ENCODE results near the gene FAM135A.
A peak's percentile ranks its signal among the peaks of the same experiment; 100 is the strongest.

The FAM135A gene

DNA sequence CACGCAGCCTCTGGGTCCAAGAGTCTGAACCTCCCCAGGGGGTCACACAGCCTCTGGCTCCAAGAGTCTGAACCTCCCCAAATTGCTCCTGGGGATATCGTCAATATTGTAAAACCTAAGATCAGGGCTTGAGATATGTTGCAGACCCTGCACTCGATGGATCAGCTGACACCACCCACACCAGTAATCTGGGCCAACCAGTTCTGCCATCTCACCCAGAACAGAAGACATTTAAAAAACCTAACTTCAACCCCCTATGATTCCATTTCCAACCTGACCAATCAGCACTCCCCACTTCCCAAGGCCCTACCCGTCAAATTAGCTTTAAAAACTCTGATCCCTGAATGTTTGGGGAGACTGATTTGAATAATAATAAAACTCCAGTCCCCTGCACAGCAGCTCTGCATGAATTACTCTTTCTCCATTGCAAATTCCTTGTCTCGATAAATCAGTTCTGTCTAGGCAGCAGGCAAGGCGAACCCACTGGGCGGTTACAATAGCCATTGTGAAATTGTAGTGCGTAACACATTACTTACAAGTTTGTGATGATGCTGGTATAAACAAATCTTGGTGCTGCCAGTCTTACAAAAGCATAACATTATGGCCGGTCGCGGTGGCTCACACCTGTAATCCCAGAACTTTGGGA, 32.4 kb upstream of the FAM135A start:
- H3K4me3 ChIP-seq (ENCODE audit: low read depth, low read length), result no peak overlapping the region
- no peaks in the 10 kb centered on the region for H3K36me3 ChIP-seq (ENCODE audit: control insufficient read depth in 2 of 2, insufficient read depth in 1 of 2, low read length in 2 of 2)
- no peak overlapping the region for H3K27ac ChIP-seq (ENCODE audit: extremely low read depth, low read depth, low read length)
- ChIA-PET CTCF (interaction anchor here (1.1 to 2.7 kb wide), 3 partner anchors 9 to 15 kb away, joined by 3 to 20 read pairs (median 4); no protein-coding TSS in a partner anchor), POLR2A (interaction anchor here (0.6 kb wide), 1 partner anchor 475 kb away, joined by 3 read pairs; no protein-coding TSS in a partner anchor)
- H3K9me3 ChIP-seq (ENCODE audit: control insufficient read depth, insufficient read depth, low read depth, low read length), result no peaks in the 10 kb centered on the region
- TF ChIP-seq WT1 (tag by site-specific recombination; IDR thresholded peaks at IDR 0.05), result no peak
- no peak for TF ChIP-seq REPIN1 (tag by site-specific recombination; IDR thresholded peaks at IDR 0.05; ENCODE audit: low read depth)
- TF ChIP-seq ZXDB (tag by site-specific recombination; IDR thresholded peaks at IDR 0.05), result no peak
- no peak for TF ChIP-seq ZNF558 (tag by site-specific recombination; IDR thresholded peaks at IDR 0.05)
- no peak for TF ChIP-seq ZNF423 (tag by site-specific recombination; IDR thresholded peaks at IDR 0.05)
- no peak for TF ChIP-seq TRIM28 (IDR thresholded peaks at IDR 0.05; ENCODE audit: borderline replicate concordance, low read length)
- TF ChIP-seq ZNF792 (tag by site-specific recombination; IDR thresholded peaks at IDR 0.05), result no peak
- H3K4me1 ChIP-seq (ENCODE audit: control insufficient read depth, insufficient read depth, low read length), result no peaks in the 10 kb centered on the region

DNA sequence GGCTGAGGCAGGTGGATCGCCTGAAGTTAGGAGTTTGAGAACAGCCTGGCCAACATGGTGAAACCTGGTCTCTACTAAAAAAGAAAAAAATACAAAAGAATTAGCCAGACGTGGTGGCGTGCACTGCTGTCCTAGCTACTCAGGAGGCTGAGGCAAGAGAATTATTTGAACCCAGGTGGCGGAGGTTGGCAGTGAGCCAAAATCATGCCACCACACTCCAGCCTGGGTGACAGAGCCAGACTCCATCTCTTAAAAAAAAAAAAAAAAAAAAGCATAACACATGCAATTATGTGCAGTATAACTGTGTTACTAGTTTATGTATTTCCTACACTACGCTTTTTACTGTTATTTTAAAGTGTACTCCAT, 31.9 kb upstream of the FAM135A start:
- H3K27ac ChIP-seq (ENCODE audit: extremely low read depth, low read depth, low read length), result no peak overlapping the region
- no peaks in the 10 kb centered on the region for H3K36me3 ChIP-seq (ENCODE audit: control insufficient read depth in 2 of 2, insufficient read depth in 1 of 2, low read length in 2 of 2)
- H3K4me1 ChIP-seq (ENCODE audit: control insufficient read depth, insufficient read depth, low read length), result no peaks in the 10 kb centered on the region
- CTCF ChIA-PET, result interaction anchor here (1.2 to 4.9 kb wide), 3 partner anchors 9 to 12 kb away, joined by 4 to 28 read pairs (median 20); no protein-coding TSS in a partner anchor
- no peak overlapping the region for H3K4me3 ChIP-seq (ENCODE audit: low read depth, low read length)
- H3K9me3 ChIP-seq (ENCODE audit: control insufficient read depth, insufficient read depth, low read depth, low read length), result no peaks in the 10 kb centered on the region
- TF ChIP-seq ZFP3 (tag by site-specific recombination; IDR thresholded peaks at IDR 0.05; ENCODE audit: low read depth) (no peak), ZNF654 (tag by site-specific recombination; IDR thresholded peaks at IDR 0.05; ENCODE audit: low read depth) (no peak), ZNF521 (tag by site-specific recombination; IDR thresholded peaks at IDR 0.05) (no peak), ZNF214 (tag by site-specific recombination; IDR thresholded peaks at IDR 0.05; ENCODE audit: borderline replicate concordance) (no peak)
- TF ChIP-seq, protein P1, sequence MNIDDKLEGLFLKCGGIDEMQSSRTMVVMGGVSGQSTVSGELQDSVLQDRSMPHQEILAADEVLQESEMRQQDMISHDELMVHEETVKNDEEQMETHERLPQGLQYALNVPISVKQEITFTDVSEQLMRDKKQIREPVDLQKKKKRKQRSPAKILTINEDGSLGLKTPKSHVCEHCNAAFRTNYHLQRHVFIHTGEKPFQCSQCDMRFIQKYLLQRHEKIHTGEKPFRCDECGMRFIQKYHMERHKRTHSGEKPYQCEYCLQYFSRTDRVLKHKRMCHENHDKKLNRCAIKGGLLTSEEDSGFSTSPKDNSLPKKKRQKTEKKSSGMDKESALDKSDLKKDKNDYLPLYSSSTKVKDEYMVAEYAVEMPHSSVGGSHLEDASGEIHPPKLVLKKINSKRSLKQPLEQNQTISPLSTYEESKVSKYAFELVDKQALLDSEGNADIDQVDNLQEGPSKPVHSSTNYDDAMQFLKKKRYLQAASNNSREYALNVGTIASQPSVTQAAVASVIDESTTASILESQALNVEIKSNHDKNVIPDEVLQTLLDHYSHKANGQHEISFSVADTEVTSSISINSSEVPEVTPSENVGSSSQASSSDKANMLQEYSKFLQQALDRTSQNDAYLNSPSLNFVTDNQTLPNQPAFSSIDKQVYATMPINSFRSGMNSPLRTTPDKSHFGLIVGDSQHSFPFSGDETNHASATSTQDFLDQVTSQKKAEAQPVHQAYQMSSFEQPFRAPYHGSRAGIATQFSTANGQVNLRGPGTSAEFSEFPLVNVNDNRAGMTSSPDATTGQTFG (tag by site-specific recombination; IDR thresholded peaks at IDR 0.05; ENCODE audit: borderline replicate concordance), result no peak
- POLR2A ChIA-PET, result interaction anchor here (0.6 kb wide), 1 partner anchor 474 kb away, joined by 3 read pairs; no protein-coding TSS in a partner anchor

DNA sequence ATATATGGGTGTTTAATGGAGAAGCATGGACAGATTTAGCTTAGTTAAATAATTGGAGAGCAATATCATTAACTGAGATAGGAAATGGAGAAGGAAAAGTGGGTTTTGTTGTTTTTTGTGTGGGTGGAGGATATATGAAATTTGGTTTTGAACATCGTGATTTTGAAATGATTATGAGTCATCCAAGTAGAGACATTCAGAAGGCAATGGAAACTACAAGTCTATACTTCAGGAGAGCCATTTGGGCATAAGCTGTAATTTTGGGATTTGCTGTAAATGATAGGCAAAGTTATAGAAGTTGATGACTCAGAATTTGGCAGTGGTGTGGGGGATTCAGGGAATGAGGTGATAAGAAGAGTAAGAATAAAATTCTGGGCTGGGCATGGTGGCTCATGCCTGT, 27.4 kb upstream of the FAM135A start:
- H3K4me1 ChIP-seq (ENCODE audit: control insufficient read depth, insufficient read depth, low read length), result no peaks in the 10 kb centered on the region; the same call in 1 of the 2 replicates
- H3K4me3 ChIP-seq (ENCODE audit: low read depth, low read length), result no peak overlapping the region
- no peak overlapping the region for H3K27ac ChIP-seq (ENCODE audit: extremely low read depth, low read depth, low read length)
- no peaks in the 10 kb centered on the region for H3K9me3 ChIP-seq (ENCODE audit: control insufficient read depth, insufficient read depth, low read depth, low read length)
- TF ChIP-seq ZNF654 (tag by site-specific recombination; IDR thresholded peaks at IDR 0.05; ENCODE audit: low read depth) (no peak), SP7 (tag by site-specific recombination; IDR thresholded peaks at IDR 0.05) (peak; percentile 99), ZNF23 (tag by site-specific recombination; IDR thresholded peaks at IDR 0.05; ENCODE audit: borderline replicate concordance) (no peak)
- ChIA-PET POLR2A (no interaction called here), CTCF (interaction anchor here (4.9 kb wide), 1 partner anchor 15 kb away, joined by 28 read pairs; no protein-coding TSS in a partner anchor)
- no peaks in the 10 kb centered on the region for H3K36me3 ChIP-seq (ENCODE audit: control insufficient read depth in 2 of 2, insufficient read depth in 1 of 2, low read length in 2 of 2)

DNA sequence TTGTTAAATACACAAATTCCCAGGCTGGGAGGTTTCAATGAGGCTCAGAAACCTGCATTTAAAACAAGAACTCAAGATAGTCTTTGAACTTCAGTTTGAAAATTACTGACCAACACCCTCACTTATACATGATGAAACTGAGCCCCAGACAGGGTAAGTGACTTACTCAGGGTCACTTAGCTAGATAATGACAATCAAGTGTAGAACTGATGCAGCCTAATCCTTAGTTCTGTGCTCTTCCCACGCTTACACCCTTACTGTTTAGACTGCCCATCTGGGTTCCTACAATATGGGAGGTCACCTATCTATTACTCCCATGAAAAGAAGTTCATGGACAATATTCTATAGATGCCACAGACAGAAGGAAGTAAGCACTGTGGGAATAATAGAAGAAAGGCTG, 24.5 kb upstream of the FAM135A start:
- no peaks in the 10 kb centered on the region; the same call in 1 of the 2 replicates for H3K4me1 ChIP-seq (ENCODE audit: control insufficient read depth, insufficient read depth, low read length)
- POLR2A ChIA-PET, result interaction anchor here (2.8 kb wide), 1 partner anchor 24 kb away, joined by 10 read pairs; the partner anchor contains the start of gene FAM135A
- TF ChIP-seq ZNF114 (tag by site-specific recombination; IDR thresholded peaks at IDR 0.05), result no peak
- TF ChIP-seq FEZF1 (tag by site-specific recombination; IDR thresholded peaks at IDR 0.05), result no peak
- no peak for TF ChIP-seq SCRT2 (tag by site-specific recombination; IDR thresholded peaks at IDR 0.05)
- TF ChIP-seq SP7 (tag by site-specific recombination; IDR thresholded peaks at IDR 0.05), result no peak
- TF ChIP-seq, protein P2, sequence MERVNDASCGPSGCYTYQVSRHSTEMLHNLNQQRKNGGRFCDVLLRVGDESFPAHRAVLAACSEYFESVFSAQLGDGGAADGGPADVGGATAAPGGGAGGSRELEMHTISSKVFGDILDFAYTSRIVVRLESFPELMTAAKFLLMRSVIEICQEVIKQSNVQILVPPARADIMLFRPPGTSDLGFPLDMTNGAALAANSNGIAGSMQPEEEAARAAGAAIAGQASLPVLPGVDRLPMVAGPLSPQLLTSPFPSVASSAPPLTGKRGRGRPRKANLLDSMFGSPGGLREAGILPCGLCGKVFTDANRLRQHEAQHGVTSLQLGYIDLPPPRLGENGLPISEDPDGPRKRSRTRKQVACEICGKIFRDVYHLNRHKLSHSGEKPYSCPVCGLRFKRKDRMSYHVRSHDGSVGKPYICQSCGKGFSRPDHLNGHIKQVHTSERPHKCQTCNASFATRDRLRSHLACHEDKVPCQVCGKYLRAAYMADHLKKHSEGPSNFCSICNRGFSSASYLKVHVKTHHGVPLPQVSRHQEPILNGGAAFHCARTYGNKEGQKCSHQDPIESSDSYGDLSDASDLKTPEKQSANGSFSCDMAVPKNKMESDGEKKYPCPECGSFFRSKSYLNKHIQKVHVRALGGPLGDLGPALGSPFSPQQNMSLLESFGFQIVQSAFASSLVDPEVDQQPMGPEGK (tag by site-specific recombination; IDR thresholded peaks at IDR 0.05), result no peak
- no peak for TF ChIP-seq ZFP37 (tag by site-specific recombination; IDR thresholded peaks at IDR 0.05)
- TF ChIP-seq TRIM28 (IDR thresholded peaks at IDR 0.05; ENCODE audit: borderline replicate concordance, low read length), result no peak
- TF ChIP-seq ZNF561 (tag by site-specific recombination; IDR thresholded peaks at IDR 0.05; ENCODE audit: borderline replicate concordance), result no peak

More for the DNA sequence above, 24.5 kb upstream of the FAM135A start:
- Histone ChIP-seq H3K27ac (ENCODE audit: extremely low read depth, low read depth, low read length) (no peak overlapping the region), H3K36me3 (ENCODE audit: control insufficient read depth in 2 of 2, insufficient read depth in 1 of 2, low read length in 2 of 2) (no peaks in the 10 kb centered on the region), H3K4me3 (ENCODE audit: low read depth, low read length) (no peak overlapping the region), H3K9me3 (ENCODE audit: control insufficient read depth, insufficient read depth, low read depth, low read length) (no peaks in the 10 kb centered on the region)
- CTCF ChIA-PET, result interaction anchor here (0.6 to 5.4 kb wide), 7 partner anchors 12 to 169 kb away, joined by 3 to 36 read pairs (median 4); no protein-coding TSS in a partner anchor

Measured in HEK293 (cell line).